Stimulated activated naive CD8-positive, alpha-beta T cell treated with anti-CD3 and anti-CD28 coated beads, Interleukin-15, Interleukin-2, amounts not matched to agents 100 ng/mL and 50 ng/mL, for 24 hours (primary cell): ENCODE results near the gene ETNK1.

ENCODE experiments used
- H3K27ac Mint-ChIP-seq: one replicate; pipeline ENCODE4 v1.8.0; 2021; ENCODE audit warnings: mild to moderate bottlenecking, mixed read lengths
- H3K27me3 Mint-ChIP-seq: one replicate; pipeline ENCODE4 v1.8.0; 2021; ENCODE audit warnings: mixed read lengths
- H3K36me3 Mint-ChIP-seq: one replicate; pipeline ENCODE4 v1.8.0; 2021; ENCODE audit warnings: low read depth, mixed read lengths
- H3K4me1 Mint-ChIP-seq: one replicate; pipeline ENCODE4 v1.8.0; 2021; ENCODE audit warnings: low read depth, mixed read lengths
- H3K4me3 Mint-ChIP-seq: one replicate; pipeline ENCODE4 v1.8.0; 2021; ENCODE audit warnings: mild to moderate bottlenecking, mixed read lengths
- H3K9me3 Mint-ChIP-seq: one replicate; pipeline ENCODE4 v1.8.0; 2021; ENCODE audit warnings: mixed read lengths

Gene ETNK1

DNA sequence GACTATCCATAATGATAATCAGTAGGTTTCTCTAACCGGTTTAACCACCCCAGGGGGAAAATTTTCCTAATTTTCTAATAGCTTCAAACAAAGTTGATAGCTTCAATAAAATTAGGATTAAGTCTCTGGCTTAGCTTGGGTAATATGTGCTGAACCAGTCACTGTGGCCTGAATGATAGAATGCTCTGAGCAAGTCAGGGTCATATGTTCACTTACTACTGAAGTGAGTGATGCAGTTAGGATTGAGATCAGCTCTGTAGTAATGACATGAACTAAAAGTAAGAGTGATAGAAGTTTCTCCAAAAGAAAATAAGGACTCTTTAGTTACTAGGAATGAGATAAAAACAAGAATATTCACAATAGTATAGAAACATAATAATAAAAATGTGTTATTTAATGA, 32.6 kb downstream of the ETNK1 start:
- H3K36me3 Mint-ChIP-seq = peaks cover 43% of the 10 kb centered on the region
- peaks cover 38% of the 10 kb centered on the region for H3K4me1 Mint-ChIP-seq
- no peaks in the 10 kb centered on the region for H3K9me3 Mint-ChIP-seq
- H3K4me3 Mint-ChIP-seq = no peak overlapping the region
- no peak overlapping the region for H3K27ac Mint-ChIP-seq
- no peaks in the 10 kb centered on the region for H3K27me3 Mint-ChIP-seq

DNA sequence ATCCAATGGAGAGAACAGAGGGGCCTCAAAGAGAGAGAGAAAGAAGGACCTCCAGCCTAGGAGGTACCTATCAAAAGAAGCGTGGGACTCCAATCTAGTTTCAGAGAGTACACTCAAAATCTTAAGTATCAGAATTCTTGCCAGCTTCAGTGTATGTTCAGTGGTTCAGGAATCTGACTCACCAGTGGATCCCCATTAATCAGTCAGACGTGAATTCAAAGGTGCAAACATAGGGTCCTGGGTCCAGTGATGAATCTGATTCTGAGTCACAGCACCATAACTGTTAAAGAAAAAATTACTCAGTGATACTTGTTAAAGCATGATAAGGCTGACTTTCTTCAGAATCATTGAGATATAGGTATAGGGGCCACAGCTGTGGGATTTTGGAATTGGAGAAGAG, 33.2 kb downstream of the ETNK1 start:
- Mint-ChIP-seq H3K36me3 (peaks cover 37% of the 10 kb centered on the region), H3K9me3 (no peaks in the 10 kb centered on the region), H3K27ac (peak overlapping the region; percentile 78), H3K27me3 (no peaks in the 10 kb centered on the region), H3K4me1 (peaks cover 31% of the 10 kb centered on the region), H3K4me3 (peak overlapping the region; percentile 11)

DNA sequence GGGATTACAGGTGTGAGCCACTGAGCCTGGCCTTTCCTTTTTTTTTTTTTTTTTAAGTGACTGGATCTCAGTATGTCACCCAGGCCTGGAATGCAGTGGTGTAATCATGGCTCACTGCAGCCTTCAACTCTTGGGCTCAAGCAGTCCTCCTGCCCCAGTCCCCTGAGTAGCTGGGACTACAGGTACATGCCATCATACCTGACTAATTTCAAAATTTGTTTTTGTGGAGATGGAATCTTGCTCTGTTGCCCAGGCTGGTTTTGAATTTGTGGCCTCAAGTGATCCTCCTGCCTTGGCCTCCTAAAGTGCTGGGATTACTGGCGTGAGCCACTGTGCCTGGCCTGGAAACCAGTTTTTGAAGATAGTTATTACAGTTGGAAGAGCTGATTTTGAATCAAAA, 37.4 kb downstream of the ETNK1 start:
- Mint-ChIP-seq H3K4me1 (peaks cover 17% of the 10 kb centered on the region), H3K9me3 (no peaks in the 10 kb centered on the region), H3K36me3 (peaks cover 47% of the 10 kb centered on the region), H3K27ac (no peak overlapping the region), H3K4me3 (no peak overlapping the region), H3K27me3 (no peaks in the 10 kb centered on the region)

DNA sequence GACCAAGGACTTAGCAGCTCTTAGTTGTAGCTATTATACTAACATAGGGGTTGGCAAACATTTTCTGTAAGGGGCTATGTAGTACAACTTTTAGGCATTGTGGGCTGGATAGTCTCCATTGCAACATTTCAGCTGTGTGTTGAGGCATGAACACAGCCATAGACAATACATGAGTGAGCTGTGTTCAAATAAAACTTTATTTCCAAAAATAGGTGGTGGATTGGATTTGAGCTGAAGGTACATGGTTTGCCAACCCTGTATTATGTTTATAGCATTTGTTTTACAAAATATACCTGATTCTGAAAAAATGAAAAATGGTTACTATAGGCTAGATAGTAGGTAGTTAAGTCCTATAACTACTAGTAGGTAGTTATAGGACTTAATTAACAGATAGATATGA, 40.5 kb downstream of the ETNK1 start:
- H3K27ac Mint-ChIP-seq = no peak overlapping the region
- no peak overlapping the region for H3K4me3 Mint-ChIP-seq
- H3K36me3 Mint-ChIP-seq = peaks cover 42% of the 10 kb centered on the region
- no peaks in the 10 kb centered on the region for H3K4me1 Mint-ChIP-seq
- no peaks in the 10 kb centered on the region for H3K27me3 Mint-ChIP-seq
- no peaks in the 10 kb centered on the region for H3K9me3 Mint-ChIP-seq

DNA sequence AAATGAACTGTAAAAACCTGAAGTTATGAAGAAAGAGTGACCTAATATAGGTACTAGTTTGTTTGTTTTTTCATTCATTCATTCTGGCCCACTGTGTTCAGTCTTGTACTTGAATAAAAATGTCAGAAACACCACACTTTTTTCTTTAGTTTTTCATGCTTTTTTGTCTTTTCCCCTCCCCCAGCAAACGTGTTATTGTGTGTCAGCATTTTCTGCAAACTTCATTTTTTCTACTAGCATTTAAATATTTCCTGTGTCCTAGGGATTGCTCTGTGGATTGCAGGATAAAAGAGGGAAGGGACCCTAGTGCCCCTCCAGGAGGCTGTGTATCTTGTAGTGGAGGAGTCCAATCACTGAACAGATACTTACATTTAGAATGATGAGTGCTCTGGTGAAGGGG, 42.2 kb downstream of the ETNK1 start:
- H3K4me1 Mint-ChIP-seq = no peaks in the 10 kb centered on the region
- H3K36me3 Mint-ChIP-seq = peaks cover 34% of the 10 kb centered on the region
- H3K4me3 Mint-ChIP-seq = no peak overlapping the region
- no peak overlapping the region for H3K27ac Mint-ChIP-seq
- H3K27me3 Mint-ChIP-seq = no peaks in the 10 kb centered on the region
- H3K9me3 Mint-ChIP-seq = no peaks in the 10 kb centered on the region

DNA sequence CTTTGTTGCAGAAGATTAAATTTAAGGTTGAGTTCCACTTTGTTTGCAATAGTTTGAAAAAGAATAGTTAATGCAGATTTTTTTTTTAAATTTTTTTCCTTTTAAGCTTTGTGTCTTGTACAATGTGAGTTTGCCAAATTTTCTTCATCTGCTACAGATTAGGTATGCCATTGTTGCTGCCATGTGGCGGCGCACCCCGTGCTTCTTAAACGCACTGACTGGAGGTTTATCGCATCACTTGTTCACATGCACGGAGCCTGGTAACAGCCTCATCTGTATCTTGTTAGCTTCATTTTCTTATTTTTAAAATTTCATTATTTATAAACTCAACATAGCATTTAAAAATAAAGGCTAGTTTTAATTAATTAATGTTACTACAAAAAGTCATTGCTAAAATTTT, 43.5 kb downstream of the ETNK1 start:
- Mint-ChIP-seq H3K36me3 (peaks cover 38% of the 10 kb centered on the region), H3K27ac (no peak overlapping the region), H3K4me1 (peaks cover 5% of the 10 kb centered on the region), H3K9me3 (no peaks in the 10 kb centered on the region), H3K27me3 (no peaks in the 10 kb centered on the region), H3K4me3 (no peak overlapping the region)

DNA sequence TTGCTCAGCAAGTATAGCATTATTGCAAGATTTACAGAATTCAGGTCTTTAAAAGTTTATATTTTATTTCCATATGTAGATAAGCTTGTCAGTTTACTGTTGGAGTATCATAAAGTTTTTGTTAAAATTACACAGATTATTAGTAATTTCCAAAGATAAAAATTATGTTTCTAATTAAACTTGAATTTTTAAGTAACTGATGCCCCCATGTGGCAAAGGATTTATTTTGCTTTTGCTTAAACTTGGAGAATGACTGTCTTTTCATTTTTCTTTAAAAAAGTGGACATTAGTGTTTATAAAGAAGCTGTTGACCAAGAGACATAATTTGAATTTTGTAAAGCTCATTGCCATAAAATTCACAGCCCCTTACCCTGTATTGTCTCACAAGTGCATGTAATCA, 45.8 kb downstream of the ETNK1 start:
- H3K9me3 Mint-ChIP-seq = no peaks in the 10 kb centered on the region
- peaks cover 5% of the 10 kb centered on the region for H3K4me1 Mint-ChIP-seq
- H3K27ac Mint-ChIP-seq = no peak overlapping the region
- peaks cover 47% of the 10 kb centered on the region for H3K36me3 Mint-ChIP-seq
- H3K4me3 Mint-ChIP-seq = no peak overlapping the region
- no peaks in the 10 kb centered on the region for H3K27me3 Mint-ChIP-seq

DNA sequence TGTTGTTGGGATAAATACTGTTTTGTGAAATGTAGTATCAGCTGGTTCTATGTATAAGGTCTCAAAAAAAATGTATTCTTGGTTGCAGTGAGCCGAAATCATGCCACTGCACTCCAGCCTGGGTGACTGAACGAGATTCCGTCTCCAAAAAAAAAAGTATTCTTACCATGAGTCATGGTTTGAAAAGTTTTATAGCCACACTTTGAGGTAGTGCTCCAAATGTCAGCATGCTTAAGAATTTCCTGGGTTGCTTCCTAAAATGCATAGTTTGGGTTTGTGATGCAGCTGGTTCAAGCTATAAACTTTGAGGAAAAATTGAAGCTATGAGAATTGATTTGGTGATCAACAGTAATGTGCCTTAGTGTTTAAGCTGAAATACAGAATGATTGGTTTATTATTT, 48.0 kb downstream of the ETNK1 start:
- Mint-ChIP-seq H3K9me3 (no peaks in the 10 kb centered on the region), H3K27ac (no peak overlapping the region), H3K4me1 (peaks cover 5% of the 10 kb centered on the region)

DNA sequence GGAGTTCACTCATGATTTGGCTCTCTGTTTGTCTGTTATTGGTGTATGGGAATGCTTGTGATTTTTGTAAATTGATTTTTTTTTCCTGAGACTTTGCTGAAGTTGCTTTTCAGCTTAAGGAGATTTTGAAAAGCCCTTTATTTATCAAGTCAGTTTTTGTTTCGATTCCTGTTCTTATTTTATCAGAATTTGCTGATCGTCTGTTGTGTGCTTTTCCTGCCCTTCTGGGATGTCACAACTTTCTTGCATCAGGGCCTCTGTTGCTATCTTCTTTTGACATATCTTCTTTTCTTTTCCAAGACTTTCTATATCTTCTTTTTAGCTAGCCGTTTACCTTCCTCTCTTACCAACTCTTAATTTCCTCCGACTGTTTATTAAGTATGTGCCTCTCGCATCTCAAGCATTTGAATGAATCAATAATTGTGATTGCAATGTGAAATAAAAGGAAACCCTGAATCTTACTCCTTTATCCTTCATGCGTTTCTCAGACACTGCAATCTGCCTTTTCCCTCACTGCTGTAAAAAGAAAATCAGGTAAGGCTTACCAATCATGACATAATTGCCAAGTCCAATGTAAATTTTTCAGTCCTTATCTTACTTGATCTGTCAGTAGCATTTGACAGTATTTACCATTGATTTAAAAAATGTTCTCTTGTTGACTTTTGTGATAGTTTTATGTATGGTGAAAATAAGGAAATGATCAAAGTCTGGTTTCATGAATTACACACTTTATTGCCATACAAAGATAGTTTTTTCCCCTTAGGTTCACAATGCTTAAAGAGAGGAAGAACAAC, 53.0 kb downstream of the ETNK1 start:
- no peak overlapping the region for H3K27ac Mint-ChIP-seq
- H3K4me1 Mint-ChIP-seq = no peaks in the 10 kb centered on the region
- H3K27me3 Mint-ChIP-seq = no peaks in the 10 kb centered on the region
- H3K9me3 Mint-ChIP-seq = no peaks in the 10 kb centered on the region
- H3K36me3 Mint-ChIP-seq = peaks cover 69% of the 10 kb centered on the region
- H3K4me3 Mint-ChIP-seq = no peak overlapping the region

More for the DNA sequence above, 48.0 kb downstream of the ETNK1 start:
- Mint-ChIP-seq H3K27me3 (no peaks in the 10 kb centered on the region), H3K4me3 (no peak overlapping the region), H3K36me3 (peaks cover 56% of the 10 kb centered on the region)

DNA sequence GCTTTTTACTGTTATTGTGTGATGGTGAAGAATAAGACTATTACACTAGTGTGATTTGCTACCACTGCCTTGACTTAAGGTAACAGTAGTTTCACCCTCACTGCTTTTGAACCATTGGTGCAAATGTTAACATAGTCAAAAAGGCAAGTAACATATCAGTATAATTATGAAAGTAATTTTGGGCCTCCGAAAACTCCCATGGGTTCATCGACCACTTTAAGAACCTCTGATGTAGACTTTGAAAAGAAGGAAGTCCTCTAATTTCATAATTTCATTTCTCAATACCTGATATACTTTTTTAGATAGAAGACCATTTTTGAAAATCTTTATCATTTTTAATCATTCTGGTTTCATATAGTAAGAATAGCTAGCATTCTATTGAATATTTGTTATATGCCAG, 57.7 kb downstream of the ETNK1 start:
- Mint-ChIP-seq H3K36me3 (peaks cover 57% of the 10 kb centered on the region), H3K4me1 (peaks cover 18% of the 10 kb centered on the region), H3K9me3 (no peaks in the 10 kb centered on the region), H3K4me3 (no peak overlapping the region), H3K27ac (no peak overlapping the region), H3K27me3 (no peaks in the 10 kb centered on the region)

DNA sequence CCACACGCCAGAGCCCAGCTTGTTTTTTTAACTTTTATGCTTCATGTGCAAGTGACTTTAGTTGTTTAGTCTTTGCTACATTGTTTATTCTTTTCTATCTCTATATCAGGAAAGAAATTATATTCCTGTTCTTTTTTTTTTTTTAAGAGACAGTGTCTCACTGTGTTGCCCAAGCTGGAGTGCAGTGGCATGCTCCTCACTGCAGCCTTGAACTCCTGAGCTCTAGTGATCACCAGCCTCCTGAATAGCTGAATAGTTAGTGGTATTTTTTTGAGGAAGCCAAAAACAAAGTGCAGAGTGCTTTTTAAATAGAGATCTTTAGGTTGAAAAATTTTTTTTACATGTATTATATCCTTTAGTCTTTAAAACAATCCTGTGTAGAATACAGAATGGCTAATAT, 58.2 kb downstream of the ETNK1 start:
- Mint-ChIP-seq H3K27ac (no peak overlapping the region), H3K9me3 (no peaks in the 10 kb centered on the region), H3K4me3 (no peak overlapping the region), H3K4me1 (peaks cover 21% of the 10 kb centered on the region), H3K36me3 (peaks cover 54% of the 10 kb centered on the region), H3K27me3 (no peaks in the 10 kb centered on the region)

DNA sequence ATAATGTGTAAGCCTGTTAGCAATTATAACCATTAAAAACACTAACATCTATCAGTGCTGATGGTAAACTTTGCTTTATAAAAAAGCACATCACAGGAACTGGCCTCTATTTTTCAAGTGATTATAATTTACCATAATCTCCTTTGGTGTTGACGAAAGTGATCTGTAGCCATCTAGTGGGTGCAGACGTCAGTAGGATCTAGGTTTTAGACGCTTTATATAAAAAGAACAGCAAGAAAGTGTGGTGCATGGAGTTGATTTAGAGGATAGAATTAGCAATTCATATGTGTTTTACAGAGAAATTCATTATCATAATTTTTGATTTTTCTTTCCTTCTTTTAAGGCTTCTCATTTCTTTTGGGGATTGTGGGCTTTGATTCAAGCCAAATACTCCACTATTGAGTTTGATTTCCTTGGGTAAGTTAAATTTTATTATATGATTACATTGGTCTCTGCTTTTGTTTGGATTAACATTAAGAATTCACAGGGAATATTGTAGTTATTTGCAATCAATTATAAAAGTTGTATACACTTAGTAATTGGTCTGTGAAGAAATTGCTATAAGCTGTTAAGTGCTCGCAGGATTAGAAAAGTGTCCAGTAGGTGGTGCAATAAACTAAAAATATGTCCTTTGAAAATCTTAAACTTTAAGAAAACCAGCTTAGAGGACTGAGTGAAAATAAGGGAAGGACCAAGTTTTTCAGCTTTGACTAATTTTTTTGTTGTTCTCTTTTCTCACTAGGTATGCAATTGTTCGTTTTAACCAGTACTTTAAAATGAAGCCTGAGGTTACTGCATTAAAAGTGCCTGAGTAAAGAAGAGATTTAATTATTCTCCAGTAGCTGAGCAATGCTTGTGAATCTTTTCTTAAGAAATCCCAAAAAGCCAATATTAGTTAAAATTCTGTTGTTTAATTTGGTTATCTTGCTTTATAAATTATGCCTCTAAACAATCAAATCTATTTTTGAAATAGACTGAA, 59.5 kb downstream of the ETNK1 start:
- H3K27me3 Mint-ChIP-seq = no peaks in the 10 kb centered on the region

DNA sequence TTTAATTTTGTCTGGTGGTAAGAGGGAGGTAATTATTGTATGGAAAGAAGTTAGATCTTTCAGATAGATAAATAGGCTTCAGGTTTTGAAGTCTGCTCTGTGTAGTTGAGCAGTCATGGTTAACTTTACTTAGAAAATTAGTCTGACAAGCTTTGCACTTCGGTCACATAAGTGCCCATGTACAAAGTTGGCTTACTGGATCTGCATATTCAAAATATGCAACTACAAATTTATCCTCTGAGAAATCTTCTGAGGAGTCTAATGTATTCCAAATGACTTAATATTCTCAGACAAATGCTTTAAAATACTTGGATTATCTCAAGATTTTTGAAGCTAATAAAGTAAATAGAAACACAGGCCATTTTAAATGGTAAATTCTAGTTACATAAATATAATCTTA, 61.2 kb downstream of the ETNK1 start:
- Mint-ChIP-seq H3K9me3 (no peaks in the 10 kb centered on the region), H3K27me3 (no peaks in the 10 kb centered on the region), H3K27ac (no peak overlapping the region), H3K36me3 (peaks cover 33% of the 10 kb centered on the region), H3K4me1 (peaks cover 21% of the 10 kb centered on the region), H3K4me3 (no peak overlapping the region)

More for the DNA sequence above, 59.5 kb downstream of the ETNK1 start:
- H3K4me3 Mint-ChIP-seq = no peak overlapping the region
- no peak overlapping the region for H3K27ac Mint-ChIP-seq
- peaks cover 21% of the 10 kb centered on the region for H3K4me1 Mint-ChIP-seq
- peaks cover 41% of the 10 kb centered on the region for H3K36me3 Mint-ChIP-seq
- H3K9me3 Mint-ChIP-seq = no peaks in the 10 kb centered on the region

DNA sequence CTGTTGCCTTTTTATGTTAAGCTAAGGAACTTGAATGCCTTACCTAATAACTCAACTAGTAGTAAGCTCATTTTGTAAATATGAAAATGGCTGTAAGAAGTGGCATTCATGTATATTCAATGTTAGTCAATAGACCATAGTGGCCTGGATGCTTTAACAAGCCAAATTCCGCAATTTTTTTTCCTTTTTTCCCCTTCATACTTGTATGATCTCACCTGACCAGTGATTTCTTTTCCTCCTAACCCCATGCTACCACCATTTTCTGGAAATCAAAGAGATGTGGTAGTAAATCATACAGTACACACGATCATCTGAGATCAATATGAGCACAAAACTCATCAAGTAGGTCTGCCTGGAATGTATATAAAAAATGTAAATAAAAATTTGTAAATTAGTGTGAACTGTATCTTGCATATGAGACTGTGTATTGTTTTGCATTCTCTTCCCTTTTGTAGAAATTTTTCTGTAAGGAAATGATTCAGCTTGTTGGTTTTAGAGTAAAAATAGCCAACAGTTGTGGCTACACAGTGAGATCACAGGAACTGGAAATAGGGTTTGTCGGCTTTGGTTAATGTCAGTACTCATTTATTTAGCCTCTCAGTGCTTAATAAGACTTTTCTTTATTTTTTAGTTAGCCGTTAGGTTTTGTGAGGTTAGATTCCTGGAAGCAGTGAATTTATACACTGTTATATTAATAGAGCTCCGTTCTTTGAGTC, 62.5 kb downstream of the ETNK1 start:
- Mint-ChIP-seq H3K27me3 (no peaks in the 10 kb centered on the region), H3K4me3 (peak overlapping the region; percentile 43), H3K36me3 (peaks cover 39% of the 10 kb centered on the region), H3K27ac (peak overlapping the region; percentile 7), H3K4me1 (peaks cover 21% of the 10 kb centered on the region), H3K9me3 (no peaks in the 10 kb centered on the region)

DNA sequence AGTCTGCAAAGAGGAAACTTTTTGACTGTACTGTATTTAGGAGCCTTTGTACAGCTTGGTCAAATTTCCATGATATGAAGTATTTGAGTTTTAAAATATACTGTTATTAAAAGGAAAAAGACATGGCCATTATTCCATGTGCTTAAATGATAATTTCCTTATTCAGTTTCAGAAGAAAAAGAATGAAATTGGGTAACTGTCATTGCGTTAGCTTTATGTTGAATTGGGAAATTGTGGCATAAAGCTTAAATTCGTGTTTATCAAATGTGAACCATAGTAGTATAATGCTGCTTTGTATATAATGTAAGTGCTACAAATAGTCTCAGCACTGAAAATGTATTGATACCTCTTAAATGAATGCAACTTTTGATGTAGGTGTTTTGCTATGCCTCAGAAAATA, 64.9 kb downstream of the ETNK1 start:
- no peak overlapping the region for H3K27ac Mint-ChIP-seq
- H3K36me3 Mint-ChIP-seq = peaks cover 30% of the 10 kb centered on the region
- no peak overlapping the region for H3K4me3 Mint-ChIP-seq
- no peaks in the 10 kb centered on the region for H3K9me3 Mint-ChIP-seq
- H3K4me1 Mint-ChIP-seq = peaks cover 21% of the 10 kb centered on the region
- H3K27me3 Mint-ChIP-seq = no peaks in the 10 kb centered on the region
